ENCODE results near the gene NRXN3. TPM values are rescaled to one million over a fixed set of nuclear protein-coding genes. Genes with fewer than 3 reads are reported as not detected.

Gene NRXN3
- total RNA-seq, 1 experiment from 2014 or later: not detected

DNA sequence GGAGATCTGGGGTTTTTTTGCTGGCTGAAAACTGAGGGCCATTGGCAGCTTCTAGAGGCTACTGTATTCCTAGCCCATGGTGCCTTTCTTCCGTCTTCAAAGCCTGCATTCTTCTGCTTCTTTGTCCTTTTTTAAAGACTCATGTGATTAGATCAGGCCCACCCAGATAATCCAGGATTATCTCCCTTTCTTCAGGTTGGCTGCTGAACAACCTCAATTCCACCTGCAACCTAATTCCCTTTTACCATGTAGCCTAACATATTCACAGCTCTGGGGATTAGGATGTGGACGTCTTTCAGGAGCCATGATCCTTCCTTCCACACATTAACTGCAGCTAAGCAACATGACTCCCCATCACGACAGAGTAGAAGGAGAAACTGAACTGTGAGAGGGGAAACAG is 1055.6 kb downstream of the NRXN3 start:
- DNase-seq: no peak
- no peak overlapping the region for H3K27ac ChIP-seq
- no peaks in the 10 kb centered on the region for H3K4me1 ChIP-seq (replicated peaks; ENCODE audit: insufficient read depth)
- no peaks in the 10 kb centered on the region for H4K20me1 ChIP-seq (ENCODE audit: insufficient read depth)
- intact Hi-C loops (cut with micrococcal nuclease; ENCODE audit: unreplicated experiment): no loop called here
- no peak for TF ChIP-seq EZH2 (IDR thresholded peaks at IDR 0.05; ENCODE audit: low read depth)
- TF ChIP-seq, protein P1, sequence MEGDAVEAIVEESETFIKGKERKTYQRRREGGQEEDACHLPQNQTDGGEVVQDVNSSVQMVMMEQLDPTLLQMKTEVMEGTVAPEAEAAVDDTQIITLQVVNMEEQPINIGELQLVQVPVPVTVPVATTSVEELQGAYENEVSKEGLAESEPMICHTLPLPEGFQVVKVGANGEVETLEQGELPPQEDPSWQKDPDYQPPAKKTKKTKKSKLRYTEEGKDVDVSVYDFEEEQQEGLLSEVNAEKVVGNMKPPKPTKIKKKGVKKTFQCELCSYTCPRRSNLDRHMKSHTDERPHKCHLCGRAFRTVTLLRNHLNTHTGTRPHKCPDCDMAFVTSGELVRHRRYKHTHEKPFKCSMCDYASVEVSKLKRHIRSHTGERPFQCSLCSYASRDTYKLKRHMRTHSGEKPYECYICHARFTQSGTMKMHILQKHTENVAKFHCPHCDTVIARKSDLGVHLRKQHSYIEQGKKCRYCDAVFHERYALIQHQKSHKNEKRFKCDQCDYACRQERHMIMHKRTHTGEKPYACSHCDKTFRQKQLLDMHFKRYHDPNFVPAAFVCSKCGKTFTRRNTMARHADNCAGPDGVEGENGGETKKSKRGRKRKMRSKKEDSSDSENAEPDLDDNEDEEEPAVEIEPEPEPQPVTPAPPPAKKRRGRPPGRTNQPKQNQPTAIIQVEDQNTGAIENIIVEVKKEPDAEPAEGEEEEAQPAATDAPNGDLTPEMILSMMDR (conservative IDR thresholded peaks at IDR 0.05): no peak
- H3F3A ChIP-seq (ENCODE audit: insufficient read depth, low read depth): no peaks in the 10 kb centered on the region
- H3K79me2 ChIP-seq (ENCODE audit: low read depth): no peaks in the 10 kb centered on the region
- BruUV-seq (replicated peaks): no TSS peak
- H3K27me3 ChIP-seq (ENCODE audit: insufficient read depth, low read depth): no peaks in the 10 kb centered on the region
- POLR2A ChIA-PET (ENCODE audit: unreplicated experiment): no interaction called here
- H3K9me2 ChIP-seq (ENCODE audit: insufficient read depth): no peaks in the 10 kb centered on the region
- no peaks in the 10 kb centered on the region for H3K36me3 ChIP-seq (ENCODE audit: low read depth)
- no peak overlapping the region for H2AFZ ChIP-seq
- no peaks in the 10 kb centered on the region for H3K9me3 ChIP-seq (ENCODE audit: insufficient read depth, low read depth)
- H3K4me2 ChIP-seq: no peak overlapping the region
- CTCF ChIA-PET: no interaction called here
- no peak overlapping the region for H3K4me3 ChIP-seq

DNA sequence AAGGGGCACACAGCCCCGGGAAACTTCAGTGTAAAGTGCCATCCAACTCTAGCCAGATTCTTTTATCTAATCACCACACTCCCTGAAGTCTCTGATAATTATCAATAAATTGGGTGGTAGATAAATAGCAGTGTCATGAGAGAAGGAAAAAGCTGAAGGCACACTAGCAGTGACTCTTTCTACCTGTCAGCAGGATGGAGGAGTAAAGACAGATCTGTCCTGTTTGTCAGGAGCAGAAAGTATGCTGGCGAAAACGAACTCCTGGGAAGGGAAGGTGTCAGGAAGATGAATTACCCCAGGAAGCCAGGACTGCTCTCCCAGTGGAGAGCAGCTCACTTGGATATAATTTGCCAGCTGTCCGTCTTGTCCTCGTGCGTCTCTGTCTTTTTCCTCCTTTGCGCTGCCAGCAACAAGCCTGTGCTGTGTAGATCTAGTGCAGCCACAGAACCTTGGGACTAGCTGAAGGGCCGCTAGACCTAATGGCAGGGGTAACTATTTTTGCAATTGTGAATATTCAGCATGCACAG is 1059.3 kb downstream of the NRXN3 start:
- intact Hi-C loops (cut with micrococcal nuclease; ENCODE audit: unreplicated experiment): no loop called here
- TF ChIP-seq, protein P1 (conservative IDR thresholded peaks at IDR 0.05): no peak
- no peak for TF ChIP-seq EZH2 (IDR thresholded peaks at IDR 0.05; ENCODE audit: low read depth)
- Histone ChIP-seq H2AFZ (no peak overlapping the region), H3K9me2 (ENCODE audit: insufficient read depth) (no peaks in the 10 kb centered on the region), H3K36me3 (ENCODE audit: low read depth) (no peaks in the 10 kb centered on the region), H3K27me3 (ENCODE audit: insufficient read depth, low read depth) (no peaks in the 10 kb centered on the region), H4K20me1 (ENCODE audit: insufficient read depth) (no peaks in the 10 kb centered on the region), H3F3A (ENCODE audit: insufficient read depth, low read depth) (no peaks in the 10 kb centered on the region), H3K4me3 (no peak overlapping the region), H3K9me3 (ENCODE audit: insufficient read depth, low read depth) (no peaks in the 10 kb centered on the region), H3K27ac (no peak overlapping the region), H3K79me2 (ENCODE audit: low read depth) (no peaks in the 10 kb centered on the region), H3K4me1 (replicated peaks; ENCODE audit: insufficient read depth) (no peaks in the 10 kb centered on the region), H3K4me2 (no peak overlapping the region)
- DNase-seq: no peak
- no TSS peak for BruUV-seq (replicated peaks)
- CTCF ChIA-PET: no interaction called here
- POLR2A ChIA-PET (ENCODE audit: unreplicated experiment): interaction anchor here (0.7 kb wide), 1 partner anchor 730 kb away, joined by 6 read pairs; no protein-coding TSS in a partner anchor

DNA sequence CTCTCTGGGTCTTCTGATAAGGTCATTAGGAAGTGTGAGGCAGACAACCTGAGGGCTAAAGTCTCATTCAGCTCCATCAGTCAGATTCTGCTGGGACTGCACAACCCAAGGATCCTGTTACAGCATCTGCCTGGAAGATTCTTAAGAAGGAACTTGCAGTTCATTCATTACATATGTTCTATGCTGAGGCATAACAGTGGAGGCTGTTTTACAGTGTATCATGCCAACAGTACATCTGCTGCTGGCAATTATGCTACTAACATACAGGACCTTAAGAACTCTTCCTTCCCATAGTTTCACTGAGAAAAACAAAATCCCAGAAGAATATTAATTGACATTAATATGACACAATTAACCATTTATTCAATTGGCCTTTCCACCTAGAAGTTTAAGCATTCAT is 1072.5 kb downstream of the NRXN3 start:
- Histone ChIP-seq H3K9me2 (ENCODE audit: insufficient read depth) (no peaks in the 10 kb centered on the region), H3K27ac (no peak overlapping the region), H3F3A (ENCODE audit: insufficient read depth, low read depth) (no peaks in the 10 kb centered on the region), H3K27me3 (ENCODE audit: insufficient read depth, low read depth) (no peaks in the 10 kb centered on the region), H4K20me1 (ENCODE audit: insufficient read depth) (no peaks in the 10 kb centered on the region), H3K4me2 (no peak overlapping the region), H3K79me2 (ENCODE audit: low read depth) (no peaks in the 10 kb centered on the region), H3K4me1 (replicated peaks; ENCODE audit: insufficient read depth) (no peaks in the 10 kb centered on the region), H3K9me3 (ENCODE audit: insufficient read depth, low read depth) (no peaks in the 10 kb centered on the region), H2AFZ (no peak overlapping the region), H3K36me3 (ENCODE audit: low read depth) (no peaks in the 10 kb centered on the region), H3K4me3 (no peak overlapping the region)
- DNase-seq: no peak
- ChIA-PET CTCF (no interaction called here), POLR2A (ENCODE audit: unreplicated experiment) (no interaction called here)
- intact Hi-C loops (cut with micrococcal nuclease; ENCODE audit: unreplicated experiment): no loop called here
- BruUV-seq (replicated peaks): no TSS peak
- TF ChIP-seq, protein P1 (conservative IDR thresholded peaks at IDR 0.05): no peak
- TF ChIP-seq EZH2 (IDR thresholded peaks at IDR 0.05; ENCODE audit: low read depth): no peak

Measured in PC-9 (cell line).